A549 (cell line): Measurements from ENCODE around the gene POLE. TPM values are rescaled to one million over a fixed set of nuclear protein-coding genes. Genes with fewer than 3 reads are reported as not detected.

ENCODE experiments used
- ATAC-seq, 2 experiments: fragments of 200-7000 bp in 1 of 2; fragments of >200 bp in 1 of 2; cut with Nextera tagmentation in 1 of 2; cut with Tn5 transposase in 1 of 2; 3 replicates each; pipeline versions ENCODE4 v1.8.0 to v1.9.1; 2018 to 2020; ENCODE audit warnings: mild to moderate bottlenecking in 1 of 2, moderate library complexity in 1 of 2
- CTCF ChIA-PET: fragments of 300-600 bp; sonication (Branson Sonifier 250); formaldehyde crosslinking; extraction: SDS; loops from one replicate; lab custom pipeline; 2021; ENCODE audit warnings: antibody characterized with exemption, inconsistent platforms; lab: Yijun Ruan, JAX
- POLR2A ChIA-PET: fragments of 350-600 bp; formaldehyde crosslinking; extraction: SDS; loops from one replicate; lab custom pipeline; 2021; ENCODE audit warnings: antibody characterized with exemption, inconsistent platforms; lab: Yijun Ruan, JAX
- DNase-seq, 2 experiments: peaks; one replicate each; pipeline versions ENCODE4 v3.0.0 to v3.0.0-alpha.2; 2011 to 2016; ENCODE audit warnings: low read depth in 1 of 2, low spot score in 1 of 2
- FAIRE-seq: peaks from 2 replicates; lab custom pipeline; 2011; peaks lifted over from hg19 to GRCh38; lab: Jason Lieb, UNC
- H3K27ac ChIP-seq, 2 experiments: fragments of >200 bp; sonication (Bioruptor Twin); formaldehyde crosslinking; 3 replicates each; pipeline ENCODE4 v1.5.1; 2016 to 2017
- H3K4me1 ChIP-seq: fragments of >200 bp; sonication (Bioruptor Twin); formaldehyde crosslinking; 3 replicates; pipeline ENCODE4 v1.6.1; 2016
- H3K4me2 ChIP-seq: fragments of >200 bp; sonication (Bioruptor Twin); formaldehyde crosslinking; 3 replicates; pipeline ENCODE4 v1.6.1; 2016
- H3K4me3 ChIP-seq: fragments of >200 bp; sonication (Bioruptor Twin); formaldehyde crosslinking; 3 replicates; pipeline ENCODE4 v1.5.1; 2016
- H3K9me3 ChIP-seq: fragments of >200 bp; sonication (Bioruptor Twin); formaldehyde crosslinking; 3 replicates; pipeline ENCODE4 v1.6.1; 2016
- CBX2 ChIP-seq: fragments of 200-600 bp; sonication (generic); IDR thresholded peaks from 2 replicates; pipeline ENCODE4 v1.6.1; 2016; ENCODE audit warnings: low read depth, mild to moderate bottlenecking, borderline replicate concordance
- CEBPB ChIP-seq, 2 experiments: fragments of >200 bp in 1 of 2; sonication (Bioruptor Twin) in 1 of 2; formaldehyde crosslinking in 1 of 2; IDR thresholded peaks; 2 replicates each; pipeline ENCODE4 v1.6.1; 2012 to 2016
- CHD4 ChIP-seq: fragments of 200-600 bp; sonication (generic); IDR thresholded peaks from 2 replicates; pipeline ENCODE4 v1.6.1; 2016; ENCODE audit warnings: antibody characterized with exemption, mild to moderate bottlenecking, borderline replicate concordance
- EHMT2 ChIP-seq: fragments of 200-600 bp; sonication (generic); IDR thresholded peaks from 2 replicates; pipeline ENCODE4 v1.6.1; 2016; ENCODE audit warnings: antibody characterized with exemption, low read depth, mild to moderate bottlenecking, moderate library complexity
- HDAC2 ChIP-seq: fragments of 200-600 bp; sonication (generic); IDR thresholded peaks from 2 replicates; pipeline ENCODE4 v1.6.1; 2016
- HOXA7 ChIP-seq: fragments of 250-450 bp; sonication (Bioruptor Pico); IDR thresholded peaks from 2 replicates; pipeline ENCODE4 v1.5.0; 2020; ENCODE audit warnings: mild to moderate bottlenecking, moderate library complexity
- MAFK ChIP-seq: fragments of 450-650 bp; IDR thresholded peaks from 2 replicates; pipeline ENCODE4 v1.6.1; 2014; ENCODE audit not compliant: partially characterized antibody
- NPAS2 ChIP-seq: fragments of 250-450 bp; sonication (Bioruptor Pico); IDR thresholded peaks from 2 replicates; pipeline ENCODE4 v1.8.0; 2022; ENCODE audit warnings: mild to moderate bottlenecking, moderate library complexity, borderline replicate concordance
- NR3C1 ChIP-seq: fragments of >200 bp; sonication (Bioruptor Twin); formaldehyde crosslinking; IDR thresholded peaks from 3 replicates; pipeline ENCODE4 v1.6.1; 2017
- POLR2A ChIP-seq: IDR thresholded peaks from 2 replicates; pipeline ENCODE4 v1.6.1; 2012; ENCODE audit warnings: mild to moderate bottlenecking, low read length
- RAD21 ChIP-seq, 2 experiments: fragments of >200 bp in 1 of 2; sonication (Bioruptor Twin) in 1 of 2; formaldehyde crosslinking in 1 of 2; IDR thresholded peaks in 1 of 2; conservative IDR thresholded peaks in 1 of 2; 2 replicates in 1 of 2; 3 replicates in 1 of 2; pipeline ENCODE4 v1.6.1; 2012 to 2018; ENCODE audit warnings: inconsistent platforms in 1 of 2
- RARB ChIP-seq: fragments of 250-450 bp; sonication (Bioruptor Pico); IDR thresholded peaks from 2 replicates; pipeline ENCODE4 v1.8.0; 2021; ENCODE audit warnings: mild to moderate bottlenecking, moderate library complexity
- RCOR1 ChIP-seq: fragments of 150-350 bp; IDR thresholded peaks from 2 replicates; pipeline ENCODE4 v1.6.1; 2014; ENCODE audit warnings: antibody characterized with exemption, low read length, low read depth
- RNF2 ChIP-seq: fragments of 200-600 bp; sonication (generic); IDR thresholded peaks from 2 replicates; pipeline ENCODE4 v1.6.1; 2016; ENCODE audit warnings: low read depth, mild to moderate bottlenecking, antibody characterized with exemption, moderate library complexity, borderline replicate concordance
- SMC3 ChIP-seq: fragments of >200 bp; sonication (Bioruptor Twin); formaldehyde crosslinking; IDR thresholded peaks from 3 replicates; pipeline ENCODE4 v1.6.1; 2018; ENCODE audit warnings: inconsistent platforms
- TP53 ChIP-seq: fragments of 250-450 bp; sonication (Bioruptor Pico); IDR thresholded peaks from 2 replicates; pipeline ENCODE4 v1.5.0; 2021; ENCODE audit warnings: mild to moderate bottlenecking, moderate library complexity
- WGBS: methylation state at CpG from one replicate; pipeline ENCODE4 v1.1.6; 2017; ENCODE audit errors: missing lambda C conversion rate; 5-methylcytosine and 5-hydroxymethylcytosine counted together
- polyA plus RNA-seq, 4 experiments: library from polyadenylated mRNA; depleted of rRNA in 3 of 4; stranded (reverse); fragments of >200 nt; fragmentation: RNase III in 1 of 4; extraction: RNeasy Plus Mini Kit Qiagen cat#74134 plus additional on column Dnase treatment in 1 of 4; gene quantifications; 2 replicates in 3 of 4; 3 replicates in 1 of 4; pipeline ENCODE4 v1.2.3, GENCODE V29; 2011 to 2017
- TF ChIP-seq, protein P1 (sequence below): fragments of 250-450 bp; sonication (Bioruptor Pico); IDR thresholded peaks from 2 replicates; pipeline ENCODE4 v1.5.0; 2020; ENCODE audit warnings: low read depth, mild to moderate bottlenecking, moderate library complexity
- TF ChIP-seq, protein P2 (sequence below): fragments of >200 bp; sonication (Bioruptor Twin); formaldehyde crosslinking; IDR thresholded peaks from 3 replicates; pipeline ENCODE4 v1.6.1; 2016
- TF ChIP-seq, protein P3 (sequence below): fragments of 450-650 bp; IDR thresholded peaks from 2 replicates; pipeline ENCODE4 v1.6.1; 2014; ENCODE audit warnings: antibody characterized with exemption
- TF ChIP-seq, protein P4 (sequence below): fragments of 200-600 bp; sonication (generic); IDR thresholded peaks from 2 replicates; pipeline ENCODE4 v1.6.1; 2016; ENCODE audit warnings: antibody characterized with exemption, mild to moderate bottlenecking, moderate library complexity

POLE gene
- polyA plus RNA-seq, 2 of the 4 experiments (the other 2 are of a cell fraction) = 28.9 to 67.2 TPM

DNA sequence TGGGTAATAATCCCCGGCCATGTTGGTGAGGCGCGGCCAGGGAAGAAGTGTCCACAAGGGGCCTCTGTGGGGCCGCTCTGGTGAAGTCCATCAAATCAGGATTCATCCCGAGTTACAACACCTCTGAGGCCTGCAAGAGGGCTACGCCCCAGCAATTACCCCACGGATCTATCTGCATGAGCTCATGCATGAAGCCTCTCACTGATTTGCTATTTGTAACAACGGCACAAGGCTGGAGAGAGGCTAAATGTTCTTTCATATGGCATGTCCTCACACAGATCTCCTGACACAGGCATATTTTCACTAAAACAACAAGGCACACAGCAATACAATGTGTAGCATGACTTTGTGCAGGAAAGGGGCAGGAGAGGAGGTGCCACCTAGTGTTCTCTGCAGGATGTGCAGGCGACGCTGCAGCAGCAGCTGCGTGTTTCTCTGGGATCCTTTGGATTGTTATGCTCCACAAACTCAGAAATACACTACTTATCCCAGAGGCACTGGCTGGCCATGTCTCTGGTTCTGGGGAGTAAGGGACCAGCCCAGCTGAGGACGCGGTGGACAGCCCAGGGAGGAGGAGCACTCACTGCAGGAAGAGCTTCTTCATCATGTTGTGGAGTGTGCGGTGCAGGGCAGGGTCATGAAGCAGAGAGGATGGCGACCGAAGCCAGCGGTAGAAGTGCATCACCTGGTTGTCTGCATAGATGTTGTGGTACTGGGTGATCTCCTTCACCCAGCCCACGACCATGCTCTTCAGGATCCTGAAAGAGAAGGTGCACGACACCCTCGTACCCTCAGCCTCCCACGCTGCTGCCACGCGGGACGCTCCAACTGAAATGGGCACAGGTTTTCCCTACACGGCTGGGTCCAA is 48.4 kb downstream of the POLE start (continued):
- TF ChIP-seq, protein P1, sequence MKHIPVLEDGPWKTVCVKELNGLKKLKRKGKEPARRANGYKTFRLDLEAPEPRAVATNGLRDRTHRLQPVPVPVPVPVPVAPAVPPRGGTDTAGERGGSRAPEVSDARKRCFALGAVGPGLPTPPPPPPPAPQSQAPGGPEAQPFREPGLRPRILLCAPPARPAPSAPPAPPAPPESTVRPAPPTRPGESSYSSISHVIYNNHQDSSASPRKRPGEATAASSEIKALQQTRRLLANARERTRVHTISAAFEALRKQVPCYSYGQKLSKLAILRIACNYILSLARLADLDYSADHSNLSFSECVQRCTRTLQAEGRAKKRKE = no peak
- TF ChIP-seq, protein P2, sequence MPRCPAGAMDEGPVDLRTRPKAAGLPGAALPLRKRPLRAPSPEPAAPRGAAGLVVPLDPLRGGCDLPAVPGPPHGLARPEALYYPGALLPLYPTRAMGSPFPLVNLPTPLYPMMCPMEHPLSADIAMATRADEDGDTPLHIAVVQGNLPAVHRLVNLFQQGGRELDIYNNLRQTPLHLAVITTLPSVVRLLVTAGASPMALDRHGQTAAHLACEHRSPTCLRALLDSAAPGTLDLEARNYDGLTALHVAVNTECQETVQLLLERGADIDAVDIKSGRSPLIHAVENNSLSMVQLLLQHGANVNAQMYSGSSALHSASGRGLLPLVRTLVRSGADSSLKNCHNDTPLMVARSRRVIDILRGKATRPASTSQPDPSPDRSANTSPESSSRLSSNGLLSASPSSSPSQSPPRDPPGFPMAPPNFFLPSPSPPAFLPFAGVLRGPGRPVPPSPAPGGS = no peak
- peak; percentile 29 for TF ChIP-seq MAFK
- TF ChIP-seq HOXA7 = no peak

DNA sequence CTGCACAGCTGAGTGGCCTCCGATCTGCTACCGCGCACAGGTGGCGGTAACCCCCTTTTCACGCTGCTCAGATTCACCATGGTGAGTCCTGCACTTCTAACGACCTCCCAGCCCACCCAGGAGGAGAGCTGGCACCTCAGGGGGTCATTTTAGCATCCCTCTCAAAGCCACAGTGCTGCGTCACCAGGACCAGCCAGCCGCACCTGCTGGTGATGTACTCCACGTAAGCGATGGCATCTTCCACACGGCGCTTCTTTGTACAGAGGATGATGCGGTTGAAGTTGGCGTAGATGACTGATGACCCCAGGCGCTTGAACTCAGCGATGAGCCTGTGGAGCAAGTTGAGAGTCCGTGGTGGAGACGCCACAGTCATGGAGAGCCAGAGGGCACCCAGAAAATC is 49.3 kb downstream of the POLE start:
- Histone ChIP-seq H3K9me3 (no peaks in the 10 kb centered on the region), H3K4me1 (no peaks in the 10 kb centered on the region), H3K4me3 (no peak overlapping the region), H3K27ac (no peak overlapping the region), H3K4me2 (no peak overlapping the region)
- WGBS = 92% methylated on average over 18 of the region's 18 CpGs
- ATAC-seq (no peak), DNase-seq (no peak), FAIRE-seq (no peak)
- TF ChIP-seq TP53 = no peak
- POLR2A ChIA-PET = no interaction called here
- CTCF ChIA-PET = interaction anchor here (1.0 to 9.8 kb wide), 16 partner anchors 8 to 445 kb away, joined by 3 to 87 read pairs (median 6); no protein-coding TSS in a partner anchor

DNA sequence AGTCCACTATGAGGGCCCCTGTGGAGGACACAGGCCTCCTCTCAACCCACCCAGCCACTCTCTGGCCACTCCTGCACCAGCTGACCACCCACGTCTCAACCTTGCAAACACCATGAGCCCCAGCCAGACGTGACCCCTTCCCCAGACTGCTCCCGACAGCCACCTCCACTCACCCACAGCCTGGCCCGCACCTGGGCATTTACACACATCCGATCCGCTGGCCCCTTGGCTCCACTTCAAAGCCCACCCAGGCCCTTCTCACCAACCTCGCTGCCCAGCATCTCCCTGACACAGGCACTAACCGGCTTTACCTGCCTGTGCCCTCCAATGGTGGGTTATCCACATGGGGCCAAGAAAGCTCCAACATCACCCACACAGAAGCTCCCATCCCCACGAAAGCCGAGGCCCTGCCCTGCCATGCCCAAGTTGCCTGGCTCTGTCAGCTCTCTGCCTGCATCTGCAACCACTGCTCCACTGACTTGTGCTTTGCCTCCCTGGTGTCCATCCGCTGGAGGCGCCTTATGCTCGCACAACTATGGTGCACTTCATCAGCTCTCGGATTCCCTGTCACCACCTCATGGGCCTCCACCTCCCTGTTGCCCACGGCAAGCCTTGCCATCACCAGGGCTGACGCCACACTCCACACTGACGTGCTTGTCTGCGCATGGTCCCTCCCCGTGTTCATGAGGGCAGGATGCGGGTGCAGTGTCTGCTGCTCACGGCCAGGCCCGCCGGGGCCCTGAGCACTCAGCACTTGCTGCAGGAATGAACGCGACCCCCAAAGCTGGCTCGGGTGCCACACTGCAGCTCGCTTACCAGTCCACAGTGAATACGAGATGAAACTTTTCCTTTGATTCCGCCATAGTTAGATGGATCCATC is 51.8 kb downstream of the POLE start:
- ATAC-seq = no peak
- no peak overlapping the region for H3K4me3 ChIP-seq
- H3K4me1 ChIP-seq = no peaks in the 10 kb centered on the region
- no peaks in the 10 kb centered on the region for H3K9me3 ChIP-seq
- no peak for DNase-seq
- H3K4me2 ChIP-seq = no peak overlapping the region
- POLR2A ChIA-PET = no interaction called here
- no peak overlapping the region for H3K27ac ChIP-seq
- no peak for FAIRE-seq
- TF ChIP-seq HDAC2 (no peak), EHMT2 (no peak), RCOR1 (no peak), CEBPB (IDR thresholded peaks at IDR 0.05) (no peak), RARB (no peak), NPAS2 (CRISPR knock-in tag) (no peak), RAD21 (conservative IDR thresholded peaks at IDR 0.05 in 1 of 2, IDR thresholded peaks at IDR 0.05 in 1 of 2) (no peak), SMC3 (no peak), NR3C1 (no peak)
- TF ChIP-seq, protein P3, sequence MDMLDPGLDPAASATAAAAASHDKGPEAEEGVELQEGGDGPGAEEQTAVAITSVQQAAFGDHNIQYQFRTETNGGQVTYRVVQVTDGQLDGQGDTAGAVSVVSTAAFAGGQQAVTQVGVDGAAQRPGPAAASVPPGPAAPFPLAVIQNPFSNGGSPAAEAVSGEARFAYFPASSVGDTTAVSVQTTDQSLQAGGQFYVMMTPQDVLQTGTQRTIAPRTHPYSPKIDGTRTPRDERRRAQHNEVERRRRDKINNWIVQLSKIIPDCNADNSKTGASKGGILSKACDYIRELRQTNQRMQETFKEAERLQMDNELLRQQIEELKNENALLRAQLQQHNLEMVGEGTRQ = no peak
- CTCF ChIA-PET = interaction anchor here (1.6 to 9.8 kb wide), 3 partner anchors 9 to 220 kb away, joined by 3 to 87 read pairs (median 9); no protein-coding TSS in a partner anchor
- WGBS = 93% methylated on average over 29 of the region's 29 CpGs

DNA sequence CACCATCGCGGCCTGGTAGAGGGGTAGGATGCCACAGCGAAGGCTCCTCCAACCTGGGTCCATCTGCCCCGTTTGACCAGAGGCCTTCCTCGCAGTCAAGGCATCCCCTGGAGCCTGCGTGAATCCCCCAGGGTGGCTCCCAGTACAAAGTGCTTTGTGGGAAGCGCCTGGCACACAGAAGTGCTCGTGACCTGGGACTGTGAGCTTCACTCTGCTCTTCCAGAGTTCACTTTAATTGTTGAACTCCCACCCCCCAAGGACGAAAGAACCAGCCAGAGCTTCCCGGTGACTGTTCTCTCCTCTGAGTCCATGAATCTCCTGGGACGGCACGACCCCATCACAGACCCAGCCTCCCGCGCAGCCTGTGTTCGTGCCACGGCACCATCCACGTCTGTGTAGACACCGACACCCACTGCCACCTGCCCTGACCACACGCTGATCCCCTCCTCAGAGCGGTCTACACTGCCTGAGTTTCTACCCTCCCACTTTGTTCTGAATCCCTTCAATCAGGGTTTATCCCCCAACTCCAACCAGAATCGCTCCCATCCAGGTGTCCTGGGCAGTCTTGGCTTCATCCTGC is 52.6 kb downstream of the POLE start:
- FAIRE-seq (no peak), DNase-seq (no peak), ATAC-seq (no peak)
- H3K27ac ChIP-seq = no peak overlapping the region
- no peaks in the 10 kb centered on the region for H3K9me3 ChIP-seq
- ChIA-PET CTCF (interaction anchor here (1.8 to 9.8 kb wide), 2 partner anchors 10 to 220 kb away, joined by 9 to 87 read pairs; no protein-coding TSS in a partner anchor), POLR2A (no interaction called here)
- 94% methylated on average over 21 of the region's 21 CpGs for WGBS
- no peak overlapping the region for H3K4me2 ChIP-seq
- H3K4me1 ChIP-seq = no peaks in the 10 kb centered on the region
- H3K4me3 ChIP-seq = no peak overlapping the region
- TF ChIP-seq HDAC2 (no peak), POLR2A (no peak), HOXA7 (no peak), CHD4 (no peak), RCOR1 (no peak), CBX2 (no peak), RAD21 (conservative IDR thresholded peaks at IDR 0.05 in 1 of 2, IDR thresholded peaks at IDR 0.05 in 1 of 2) (no peak), RNF2 (no peak)
- TF ChIP-seq, protein P3 = no peak
- TF ChIP-seq, protein P4, sequence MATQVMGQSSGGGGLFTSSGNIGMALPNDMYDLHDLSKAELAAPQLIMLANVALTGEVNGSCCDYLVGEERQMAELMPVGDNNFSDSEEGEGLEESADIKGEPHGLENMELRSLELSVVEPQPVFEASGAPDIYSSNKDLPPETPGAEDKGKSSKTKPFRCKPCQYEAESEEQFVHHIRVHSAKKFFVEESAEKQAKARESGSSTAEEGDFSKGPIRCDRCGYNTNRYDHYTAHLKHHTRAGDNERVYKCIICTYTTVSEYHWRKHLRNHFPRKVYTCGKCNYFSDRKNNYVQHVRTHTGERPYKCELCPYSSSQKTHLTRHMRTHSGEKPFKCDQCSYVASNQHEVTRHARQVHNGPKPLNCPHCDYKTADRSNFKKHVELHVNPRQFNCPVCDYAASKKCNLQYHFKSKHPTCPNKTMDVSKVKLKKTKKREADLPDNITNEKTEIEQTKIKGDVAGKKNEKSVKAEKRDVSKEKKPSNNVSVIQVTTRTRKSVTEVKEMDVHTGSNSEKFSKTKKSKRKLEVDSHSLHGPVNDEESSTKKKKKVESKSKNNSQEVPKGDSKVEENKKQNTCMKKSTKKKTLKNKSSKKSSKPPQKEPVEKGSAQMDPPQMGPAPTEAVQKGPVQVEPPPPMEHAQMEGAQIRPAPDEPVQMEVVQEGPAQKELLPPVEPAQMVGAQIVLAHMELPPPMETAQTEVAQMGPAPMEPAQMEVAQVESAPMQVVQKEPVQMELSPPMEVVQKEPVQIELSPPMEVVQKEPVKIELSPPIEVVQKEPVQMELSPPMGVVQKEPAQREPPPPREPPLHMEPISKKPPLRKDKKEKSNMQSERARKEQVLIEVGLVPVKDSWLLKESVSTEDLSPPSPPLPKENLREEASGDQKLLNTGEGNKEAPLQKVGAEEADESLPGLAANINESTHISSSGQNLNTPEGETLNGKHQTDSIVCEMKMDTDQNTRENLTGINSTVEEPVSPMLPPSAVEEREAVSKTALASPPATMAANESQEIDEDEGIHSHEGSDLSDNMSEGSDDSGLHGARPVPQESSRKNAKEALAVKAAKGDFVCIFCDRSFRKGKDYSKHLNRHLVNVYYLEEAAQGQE = no peak
